Heart right ventricle (tissue), 16 donors: Measurements from ENCODE around the gene PHC2. TPM values are rescaled to one million over a fixed set of nuclear protein-coding genes. Genes with fewer than 3 reads are reported as not detected.

Source experiments
- ATAC-seq, 8 donors: fragments of 200-7000 bp; cut with Tn5 transposase; one replicate each; pipeline ENCODE4 v1.9.1; 2020; ENCODE audit warnings: mild to moderate bottlenecking in 8 of 8, moderate library complexity in 8 of 8, moderate number of reproducible peaks in 1 of 8
- DNase-seq, 2 donors: peaks; one replicate each; pipeline ENCODE4 v3.0.0-alpha.2; 2020
- H3K27ac ChIP-seq, 10 donors: fragments of 200-600 bp; sonication (generic) in 2 of 10; one replicate each; pipeline versions ENCODE4 v1.5.0 to v1.8.0; 2020 to 2022; ENCODE audit warnings: mild to moderate bottlenecking in 3 of 10
- H3K27me3 ChIP-seq, 7 donors: fragments of 200-600 bp; one replicate each; pipeline ENCODE4 v1.8.0; 2021 to 2022; ENCODE audit warnings: mild to moderate bottlenecking in 2 of 7
- H3K36me3 ChIP-seq, 9 donors: fragments of 200-600 bp; sonication (generic) in 1 of 9; one replicate each; pipeline versions ENCODE4 v1.5.0 to v1.8.0; 2020 to 2022; ENCODE audit warnings: mild to moderate bottlenecking in 2 of 9
- H3K4me1 ChIP-seq, 9 donors: fragments of 200-600 bp; sonication (generic) in 1 of 9; one replicate each; pipeline versions ENCODE4 v1.5.0 to v1.8.0; 2020 to 2022; ENCODE audit warnings: mild to moderate bottlenecking in 4 of 9
- H3K4me3 ChIP-seq, 10 donors: fragments of 200-600 bp; sonication (generic) in 2 of 10; one replicate each; pipeline versions ENCODE4 v1.5.0 to v1.8.0; 2020 to 2022; ENCODE audit warnings: mild to moderate bottlenecking in 7 of 10, moderate library complexity in 2 of 10
- H3K9me3 ChIP-seq, 11 donors: fragments of 200-600 bp in 10 of 11; sonication (generic) in 2 of 11; one replicate each; pipeline versions ENCODE4 v1.5.0 to v1.8.0; 2013 to 2022; ENCODE audit warnings: mild to moderate bottlenecking in 2 of 11, control low read depth in 1 of 11, moderate library complexity in 1 of 11
- CTCF ChIP-seq, 9 donors: fragments of 200-600 bp; sonication (generic) in 2 of 9; IDR thresholded peaks; one replicate each; pipeline versions ENCODE4 v1.5.0 to v1.8.0; 2021 to 2022; ENCODE audit warnings: antibody characterized with exemption in 9 of 9, mild to moderate bottlenecking in 5 of 9, moderate library complexity in 1 of 9
- WGBS, 2 donors: extraction: QIAGEN DNeasy Blood & Tissue Kit; methylation state at CpG; one replicate each; pipeline ENCODE4 v1.1.7; 2013; ENCODE audit warnings: inconsistent platforms in 1 of 2; 5-methylcytosine and 5-hydroxymethylcytosine counted together
- intact Hi-C, 10 donors: fragments of 100-400 bp; cut with DNase I; formaldehyde crosslinking; loops; one replicate each; pipeline versions ENCODE4 v1.11.1 to v1.14.2; 2022
- polyA plus RNA-seq, 2 donors: library from polyadenylated mRNA; stranded (reverse); fragments of 200-250 nt; gene quantifications; one replicate each; pipeline ENCODE4 v1.2.3, GENCODE V29; 2013
- total RNA-seq, 10 donors: library from RNA; stranded (reverse); fragmentation: NEBNext Ultra II Directional in 3 of 10; extraction: Animal tissue kit (Norgen Biotek cat#: 25700) in 3 of 10; gene quantifications; one replicate each; pipeline versions ENCODE4 v1.2.1 to v1.2.4, GENCODE V29; 2021 to 2023
- donor health status: Arrhythmogenic right ventricular cardiomyopathy.
- donor health status: ischemic (EF 13 %, LVEDD 7.1; RV severe dilation, severe dysfunction).
- donor health status: healthy with polysubstance abuse.
- donor health status: DM: no; HTN: yes; CAD: no.
- donor health status: DM: no; HTN: no; CAD: no.
- donor health status: ischemic (EF 25% LVEDD 6.9; RV normal size, moderate dysfunction).
- donor health status: ischemic (EF 25% LVEDD 5.7; RV mildly dilated, moderate dysfunction).
- donor health status: healthy.
- donor health status: DM: yes; HTN: yes; CAD: no.
- donor health status: Ischemic cardiomyopathy.
- donor health status: ischemic (EF 35%, LVEDD 5.7; RV mildly dilated, moderate dysfunction).
- donor health status: nonischemic (EF 11% LVEDD 7.7; RV severe dilation, severe dysfunction).
- donor health status: DM: yes; HTN: yes; CAD: no.
- donor health status: PGD.
- donor health status: ischemic (EF 29% LVEDD 5.4; RV normal size, mild dysfunction).
- donor health status: nonischemic (EF 23%, LVEDD 6.1; RV moderate dilation, normal function).

The PHC2 gene
- total and polyA plus RNA-seq, 12 donors, result 81.2 to 136 (median 99.3) TPM

GRCh38 chr1:33408093-33408436 is 22.8 kb downstream of the PHC2 start:
- Histone ChIP-seq H3K27ac (peak overlapping the region; percentile 3 to 77 (median 64)), H3K4me1 (peaks cover 0 to 37% (median 15%) of the 10 kb centered on the region in 9 donors), H3K27me3 (no peaks in the 10 kb centered on the region), H3K36me3 (no peaks in the 10 kb centered on the region), H3K9me3 (peaks cover 0 to 7% (median 0%) of the 10 kb centered on the region in 11 donors), H3K4me3 (no peak overlapping the region)
- 39 to 51% methylated on average over 2 of the region's 2 CpGs for WGBS, 2 donors
- intact Hi-C loops, result no loop called here
- DNase-seq (no peak), ATAC-seq (peak in 1 of 8 donors; percentile 46)
- TF ChIP-seq CTCF (IDR thresholded peaks at IDR 0.05), result no peak

- Histone ChIP-seq H3K27ac (peak overlapping the region in 9 of 10 donors; percentile 49 to 77 (median 66)), H3K9me3 (peaks cover 0 to 7% (median 0%) of the 10 kb centered on the region in 11 donors), H3K27me3 (no peaks in the 10 kb centered on the region), H3K36me3 (no peaks in the 10 kb centered on the region), H3K4me1 (peaks cover 0 to 37% (median 15%) of the 10 kb centered on the region in 9 donors), H3K4me3 (no peak overlapping the region)
- DNase-seq (no peak), ATAC-seq (no peak)
- no peak for TF ChIP-seq CTCF (IDR thresholded peaks at IDR 0.05)
- 76 to 89% methylated on average over 1 of the region's 1 CpG for WGBS, 2 donors
- intact Hi-C loops, result no loop called here
Observed at GRCh38 chr1:33407352-33408092, 23.4 kb downstream of the PHC2 start.

GRCh38 chr1:33402206-33402605 is 28.7 kb downstream of the PHC2 start:
- H3K27me3 ChIP-seq, result no peaks in the 10 kb centered on the region
- no peak overlapping the region for H3K27ac ChIP-seq
- no peak for ATAC-seq
- peaks cover 0 to 4% (median 0%) of the 10 kb centered on the region in 9 donors for H3K36me3 ChIP-seq
- DNase-seq, result no peak
- peaks cover 3 to 44% (median 17%) of the 10 kb centered on the region in 9 donors for H3K4me1 ChIP-seq
- no peak for TF ChIP-seq CTCF (IDR thresholded peaks at IDR 0.05)
- intact Hi-C loops, result loop anchor here in 1 of 10 donors (5.0 kb wide), 1 partner anchor 55 kb away; no protein-coding TSS in a partner anchor
- no peak overlapping the region for H3K4me3 ChIP-seq
- WGBS, 2 donors, result 96 to 98% methylated on average over 1 of the region's 1 CpG
- H3K9me3 ChIP-seq, result peaks cover 0 to 7% (median 0%) of the 10 kb centered on the region in 11 donors

GRCh38 chr1:33401471-33401870 is 29.4 kb downstream of the PHC2 start:
- DNase-seq (no peak), ATAC-seq (no peak)
- Histone ChIP-seq H3K4me1 (peaks cover 3 to 46% (median 17%) of the 10 kb centered on the region in 9 donors), H3K27ac (peak overlapping the region in 4 of 10 donors; percentile 62 to 79 (median 76)), H3K27me3 (no peaks in the 10 kb centered on the region), H3K4me3 (no peak overlapping the region), H3K36me3 (peaks cover 0 to 9% (median 0%) of the 10 kb centered on the region in 9 donors), H3K9me3 (peaks cover 0 to 4% (median 0%) of the 10 kb centered on the region in 11 donors)
- no peak for TF ChIP-seq CTCF (IDR thresholded peaks at IDR 0.05)
- 61 to 67% methylated on average over 3 of the region's 3 CpGs for WGBS, 2 donors
- intact Hi-C loops, result loop anchor here in 1 of 10 donors (5.0 kb wide), 1 partner anchor 56 kb away; no protein-coding TSS in a partner anchor
